GM18505 (cell line): ENCODE measurements around the gene PSMC4.

Experiments
- ATAC-seq: cut with Tn5 transposase; IDR thresholded peaks from one replicate; pipeline ENCODE4 v1.9.1; 2021; ENCODE audit not compliant: unreplicated experiment
- POLR2A ChIP-seq: IDR thresholded peaks from 4 replicates; pipeline ENCODE4 v1.6.1; 2011; ENCODE audit warnings: borderline replicate concordance; ENCODE audit not compliant: insufficient read depth, insufficient read length; ENCODE audit errors: extremely low read depth

PSMC4 gene

GRCh38 chr19:39963898-39964297 is 7.1 kb upstream of the PSMC4 start:
- no peak for TF ChIP-seq POLR2A
- ATAC-seq: no peak

GRCh38 chr19:39966617-39967016 is 4.3 kb upstream of the PSMC4 start:
- TF ChIP-seq POLR2A: no peak
- no peak for ATAC-seq

GRCh38 chr19:39967561-39967960 is 3.4 kb upstream of the PSMC4 start:
- TF ChIP-seq POLR2A: no peak
- ATAC-seq: no peak

GRCh38 chr19:39968789-39969188 is 2.2 kb upstream of the PSMC4 start:
- TF ChIP-seq POLR2A: no peak
- ATAC-seq: no peak

- ATAC-seq: no peak
- no peak for TF ChIP-seq POLR2A
Observed at GRCh38 chr19:39969266-39969665, 1.7 kb upstream of the PSMC4 start.

GRCh38 chr19:39969681-39970424 is 1.1 kb upstream of the PSMC4 start:
- ATAC-seq: no peak
- no peak for TF ChIP-seq POLR2A

- no peak for TF ChIP-seq POLR2A
- ATAC-seq: peak; percentile 28
Observed at GRCh38 chr19:39970425-39970674, 615 bp upstream of the PSMC4 start.

- no peak for TF ChIP-seq POLR2A
- ATAC-seq: no peak
Observed at GRCh38 chr19:39971380-39972035, 543 bp downstream of the PSMC4 start.

- no peak for ATAC-seq
- TF ChIP-seq POLR2A: no peak
Observed at GRCh38 chr19:39974377-39975155, 3.6 kb downstream of the PSMC4 start.

- no peak for ATAC-seq
- no peak for TF ChIP-seq POLR2A
Observed at GRCh38 chr19:39982883-39983282, 11.9 kb downstream of the PSMC4 start.

GRCh38 chr19:39983695-39984300 is 12.8 kb downstream of the PSMC4 start:
- no peak for ATAC-seq
- no peak for TF ChIP-seq POLR2A

- no peak for TF ChIP-seq POLR2A
- ATAC-seq: no peak
Observed at GRCh38 chr19:39986643-39987042, 15.7 kb downstream of the PSMC4 start.

GRCh38 chr19:39987167-39987566 is 16.2 kb downstream of the PSMC4 start:
- no peak for TF ChIP-seq POLR2A

GRCh38 chr19:39987596-39987995 is 16.6 kb downstream of the PSMC4 start:
- no peak for TF ChIP-seq POLR2A
- no peak for ATAC-seq

More at GRCh38 chr19:39987167-39987566, 16.2 kb downstream of the PSMC4 start:
- ATAC-seq: no peak

- no peak for TF ChIP-seq POLR2A
- ATAC-seq: no peak
Observed at GRCh38 chr19:39993605-39994004, 22.6 kb downstream of the PSMC4 start.
